GM12801 (cell line): ENCODE results near the gene PMS1.

ENCODE experiments used
- TF ChIP-seq, protein P1 (sequence below): IDR thresholded peaks from one replicate; pipeline ENCODE4 v1.5.1; 2011; ENCODE audit warnings: control low read depth; ENCODE audit not compliant: insufficient read length; ENCODE audit errors: extremely low read depth

Gene PMS1

DNA sequence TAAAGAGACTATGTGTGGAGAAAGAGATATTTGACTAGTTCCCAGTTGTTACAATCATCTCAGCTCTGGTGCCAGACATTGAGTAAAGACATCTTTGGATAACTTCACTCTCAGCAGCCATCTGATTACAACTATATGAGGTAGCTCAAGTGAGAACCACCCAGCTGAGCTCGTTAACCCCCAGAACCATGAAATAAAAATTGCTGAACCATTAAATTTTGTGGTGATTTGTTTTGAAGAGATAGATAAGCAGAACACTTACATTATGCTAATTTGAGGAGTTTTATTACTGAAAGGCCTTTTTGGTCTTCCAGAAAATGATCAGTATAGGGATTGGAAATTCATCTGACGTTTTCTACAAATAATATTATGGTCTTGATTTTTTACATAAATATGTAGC is 101.1 kb downstream of the PMS1 start:
- TF ChIP-seq, protein P1, sequence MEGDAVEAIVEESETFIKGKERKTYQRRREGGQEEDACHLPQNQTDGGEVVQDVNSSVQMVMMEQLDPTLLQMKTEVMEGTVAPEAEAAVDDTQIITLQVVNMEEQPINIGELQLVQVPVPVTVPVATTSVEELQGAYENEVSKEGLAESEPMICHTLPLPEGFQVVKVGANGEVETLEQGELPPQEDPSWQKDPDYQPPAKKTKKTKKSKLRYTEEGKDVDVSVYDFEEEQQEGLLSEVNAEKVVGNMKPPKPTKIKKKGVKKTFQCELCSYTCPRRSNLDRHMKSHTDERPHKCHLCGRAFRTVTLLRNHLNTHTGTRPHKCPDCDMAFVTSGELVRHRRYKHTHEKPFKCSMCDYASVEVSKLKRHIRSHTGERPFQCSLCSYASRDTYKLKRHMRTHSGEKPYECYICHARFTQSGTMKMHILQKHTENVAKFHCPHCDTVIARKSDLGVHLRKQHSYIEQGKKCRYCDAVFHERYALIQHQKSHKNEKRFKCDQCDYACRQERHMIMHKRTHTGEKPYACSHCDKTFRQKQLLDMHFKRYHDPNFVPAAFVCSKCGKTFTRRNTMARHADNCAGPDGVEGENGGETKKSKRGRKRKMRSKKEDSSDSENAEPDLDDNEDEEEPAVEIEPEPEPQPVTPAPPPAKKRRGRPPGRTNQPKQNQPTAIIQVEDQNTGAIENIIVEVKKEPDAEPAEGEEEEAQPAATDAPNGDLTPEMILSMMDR = no peak

DNA sequence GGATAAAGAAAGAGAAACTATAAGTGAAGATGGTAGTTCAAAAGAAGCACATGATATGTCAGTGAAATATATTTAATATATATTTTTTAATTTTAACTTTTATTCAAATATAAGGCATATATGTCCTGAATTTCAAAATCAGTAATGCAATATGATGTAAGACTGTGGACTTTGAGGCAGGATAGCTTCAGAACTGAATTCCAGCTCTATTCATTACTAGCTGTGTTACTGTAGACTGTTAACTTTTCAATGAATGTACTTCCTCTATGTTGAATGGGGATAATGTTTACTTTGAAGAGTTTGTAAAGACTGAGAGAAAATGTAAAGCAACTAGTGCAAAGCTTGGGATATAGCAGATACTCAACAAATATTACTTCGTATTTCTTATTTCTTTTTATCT is 112.6 kb downstream of the PMS1 start:
- TF ChIP-seq, protein P1 = no peak

DNA sequence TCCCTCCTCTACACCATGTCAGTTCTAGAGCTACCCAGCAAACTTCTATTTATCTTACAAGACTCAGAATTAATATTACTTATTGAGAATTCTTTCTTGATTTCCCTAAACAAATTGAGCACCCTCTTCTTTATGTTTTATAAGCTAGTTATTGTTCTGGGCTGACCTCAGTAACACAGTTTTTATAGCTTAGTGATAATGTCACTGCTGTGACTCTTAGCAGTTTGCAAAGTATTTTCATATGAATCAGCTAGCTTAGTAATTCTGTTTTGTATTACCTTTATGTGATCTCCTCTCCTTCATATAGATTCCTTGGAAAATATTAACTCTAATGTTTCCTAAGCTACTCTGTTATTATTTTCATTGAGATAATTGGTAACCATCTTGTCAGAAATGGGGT is 114.9 kb downstream of the PMS1 start:
- TF ChIP-seq, protein P1 = no peak

DNA sequence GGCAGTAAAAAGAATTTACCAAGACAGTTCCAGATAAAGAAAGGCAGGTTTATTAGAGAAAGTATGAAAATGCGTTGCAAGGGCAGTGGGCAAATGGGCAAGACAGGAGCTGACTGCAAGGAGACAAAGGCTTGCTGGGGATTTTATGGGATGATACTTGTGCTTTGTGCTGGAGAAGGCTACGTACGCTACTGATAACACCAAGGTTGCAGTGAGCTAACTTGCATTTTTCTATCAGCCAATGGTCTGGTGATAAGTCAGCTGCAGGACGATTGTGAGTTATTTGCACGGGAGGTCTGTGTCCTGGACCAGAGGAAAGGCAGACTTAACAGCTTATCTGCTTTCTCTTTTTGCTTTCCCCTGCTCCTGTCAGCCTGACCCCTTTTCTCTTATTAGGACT is 116.5 kb downstream of the PMS1 start:
- TF ChIP-seq, protein P1 = no peak

DNA sequence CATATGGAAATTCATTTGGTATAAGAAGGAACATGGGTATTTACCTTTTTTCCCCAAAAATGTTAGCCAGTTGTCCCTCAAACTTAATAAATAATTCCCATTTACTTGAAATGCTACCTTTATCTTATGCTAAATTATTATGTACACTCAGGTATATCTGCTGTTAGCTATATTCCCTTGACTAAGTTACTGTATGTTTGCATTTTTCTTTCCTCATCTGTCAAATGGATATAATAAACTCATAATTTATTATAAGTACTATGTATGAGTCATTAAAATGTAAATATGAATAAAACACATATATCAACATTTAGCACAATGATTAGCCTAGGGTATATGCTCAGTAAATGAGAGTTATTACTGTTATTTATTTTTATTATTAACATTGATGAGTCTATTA is 117.4 kb downstream of the PMS1 start:
- TF ChIP-seq, protein P1 = no peak

DNA sequence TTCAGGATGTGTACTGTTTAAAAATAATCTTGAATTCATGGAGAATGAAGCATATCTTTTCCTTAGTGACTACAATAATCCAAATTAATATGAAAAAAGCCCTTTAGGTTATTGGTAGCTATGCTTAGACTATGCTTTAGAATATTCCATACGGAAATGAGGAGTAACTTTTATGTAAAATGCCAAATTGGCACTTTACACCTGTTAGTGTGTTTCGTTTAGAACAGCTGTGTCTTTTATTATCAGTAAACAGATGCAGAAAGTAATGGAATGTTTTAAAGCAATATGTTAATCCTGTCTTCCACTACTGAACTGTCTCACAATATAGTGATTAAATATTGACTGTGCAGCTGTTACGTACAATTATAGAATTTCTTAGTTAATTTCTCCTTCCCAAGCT is 129.6 kb downstream of the PMS1 start:
- TF ChIP-seq, protein P1 = no peak

DNA sequence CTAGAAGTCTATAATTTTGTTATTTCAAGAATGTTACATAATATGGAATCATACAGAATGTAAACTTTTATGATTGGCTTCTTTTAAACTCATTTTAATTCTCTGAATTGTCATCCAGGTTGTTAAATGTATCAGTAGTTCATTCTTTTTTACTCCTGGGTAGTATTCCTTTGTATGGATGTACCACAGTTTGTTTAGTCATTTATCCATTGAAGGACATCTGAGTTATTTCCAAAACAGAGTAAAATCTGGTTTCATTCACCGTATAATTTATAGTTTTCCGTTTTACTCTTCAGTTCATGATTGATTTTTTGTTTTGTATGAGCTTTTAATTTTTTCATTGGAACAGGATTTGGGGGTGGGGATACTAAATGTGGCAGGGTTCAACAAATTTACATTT is 132.4 kb downstream of the PMS1 start:
- TF ChIP-seq, protein P1 = no peak
